Right ventricle myocardium inferior (tissue), 1 donor: ENCODE measurements around the gene RASL10B. TPM values are rescaled to one million over a fixed set of nuclear protein-coding genes. Genes with fewer than 3 reads are reported as not detected.
A peak's percentile ranks its signal among the peaks of the same experiment; 100 is the strongest.

Experiments
- ATAC-seq: fragments of 200-7000 bp; cut with Tn5 transposase; one replicate; pipeline ENCODE4 v1.9.1; 2020; ENCODE audit warnings: mild to moderate bottlenecking, moderate library complexity
- DNase-seq: peaks from one replicate; pipeline ENCODE4 v3.0.0; 2021; ENCODE audit errors: missing footprints
- intact Hi-C: fragments of 100-400 bp; cut with DNase I; formaldehyde crosslinking; loops from one replicate; pipeline ENCODE4 v1.11.0; 2022
- total RNA-seq: library from RNA; stranded (reverse); fragmentation: NEBNext Ultra II Directional; extraction: Animal tissue kit (Norgen Biotek cat#: 25700); gene quantifications from one replicate; pipeline ENCODE4 v1.2.1, GENCODE V29; 2021
- donor health status: DM: no; HTN: yes; CAD: no; lungs with severe emphysema.

The RASL10B gene
- total RNA-seq, 1 donor from 2014 or later = 18.9 TPM

- ATAC-seq (no peak), DNase-seq (no peak)
- intact Hi-C loops = no loop called here
Observed at GRCh38 chr17:35778641-35779196, 47.3 kb downstream of the RASL10B start.

DNA sequence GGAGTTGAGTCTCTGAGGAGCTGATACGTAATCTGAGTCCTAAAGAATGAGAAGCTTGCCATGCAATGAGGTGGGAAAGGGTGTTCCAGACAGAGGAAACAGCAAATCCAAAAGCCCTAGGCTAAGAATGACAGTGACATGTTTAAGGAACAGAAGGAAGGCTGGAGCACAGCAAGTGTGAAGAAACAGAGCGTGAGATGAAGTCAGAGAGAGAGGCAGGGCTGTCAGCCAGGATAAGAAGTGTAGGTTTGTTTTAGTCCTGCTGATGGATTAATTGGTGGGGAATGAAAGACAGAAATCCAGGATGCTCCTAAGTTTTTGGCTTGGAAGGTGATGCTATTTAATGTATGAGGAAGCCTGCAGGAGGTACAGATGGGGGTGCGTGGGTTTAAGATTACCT, 49.5 kb downstream of the RASL10B start:
- ATAC-seq (no peak), DNase-seq (no peak)
- intact Hi-C loops = no loop called here

GRCh38 chr17:35784895-35785294, 53.5 kb downstream of the RASL10B start:
- intact Hi-C loops = no loop called here
- DNase-seq (no peak), ATAC-seq (no peak)

DNA sequence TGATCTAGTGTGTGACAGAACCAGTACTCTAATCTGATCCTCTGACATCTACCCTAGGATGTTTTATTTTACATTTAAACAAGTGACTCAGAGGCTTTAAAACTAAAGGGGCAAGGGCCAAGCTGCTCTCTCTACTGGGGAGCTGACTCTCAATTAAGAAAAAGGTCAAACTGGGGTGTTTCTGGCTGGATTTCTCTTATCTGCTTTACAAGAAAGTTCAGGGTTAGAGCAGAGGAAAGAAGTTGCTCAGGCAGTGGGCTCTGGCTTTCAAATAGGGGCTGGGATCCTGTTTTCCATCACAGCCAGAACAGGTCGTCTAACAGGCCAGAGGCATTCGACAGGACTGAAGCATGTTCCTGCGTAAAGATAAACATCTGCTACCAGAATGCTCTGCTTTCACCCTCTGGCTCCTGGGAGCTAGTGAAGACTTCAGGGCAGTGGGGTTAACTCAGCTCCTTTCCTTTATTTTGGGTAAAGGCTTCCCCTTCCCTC, 55.5 kb downstream of the RASL10B start:
- ATAC-seq = no peak
- no peak for DNase-seq
- intact Hi-C loops = no loop called here

DNA sequence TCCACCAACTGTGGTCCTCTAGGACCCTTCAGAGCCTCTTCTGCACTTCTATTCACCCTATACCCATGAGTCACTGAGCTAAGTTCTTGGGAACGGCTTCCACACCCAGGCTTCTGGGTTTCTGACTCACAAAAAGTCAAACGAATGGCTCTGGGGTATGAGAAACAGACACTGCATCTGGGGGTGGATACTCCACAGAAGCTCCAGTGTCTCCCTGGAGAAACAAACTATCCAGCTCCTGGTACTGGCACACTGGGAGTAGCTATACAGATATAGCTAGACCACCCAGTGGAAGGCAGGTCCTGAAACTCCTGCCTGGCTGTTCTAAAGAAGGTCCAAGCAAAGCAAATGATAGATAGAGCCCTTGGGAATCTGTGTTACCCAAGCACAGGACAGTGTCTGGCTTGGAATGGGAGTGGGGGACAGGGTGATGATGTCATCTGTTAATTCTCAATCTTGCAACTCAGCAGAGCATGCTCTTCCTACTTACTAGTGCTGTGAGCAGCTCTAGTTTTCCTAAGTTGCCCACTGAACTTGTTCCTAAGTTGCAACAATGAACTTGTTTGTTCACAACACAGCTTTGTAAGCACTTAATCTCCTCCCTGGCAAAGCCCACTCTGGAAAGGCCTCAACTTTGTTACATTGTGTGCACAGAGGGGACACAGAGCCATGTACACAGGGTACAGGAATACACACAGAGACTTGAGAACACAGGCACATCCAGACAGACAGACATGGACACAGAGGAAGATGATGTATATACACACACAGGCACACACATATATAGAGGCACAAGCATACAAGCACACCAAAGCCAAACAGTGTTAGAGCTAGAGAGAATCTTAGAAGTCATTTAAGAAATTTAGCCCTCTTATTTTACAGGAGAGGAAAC, 57.3 kb downstream of the RASL10B start:
- intact Hi-C loops = no loop called here
- DNase-seq (no peak), ATAC-seq (peak; percentile 63)

GRCh38 chr17:35790841-35791240, 59.4 kb downstream of the RASL10B start:
- intact Hi-C loops = no loop called here
- no peak for DNase-seq
- no peak for ATAC-seq

DNA sequence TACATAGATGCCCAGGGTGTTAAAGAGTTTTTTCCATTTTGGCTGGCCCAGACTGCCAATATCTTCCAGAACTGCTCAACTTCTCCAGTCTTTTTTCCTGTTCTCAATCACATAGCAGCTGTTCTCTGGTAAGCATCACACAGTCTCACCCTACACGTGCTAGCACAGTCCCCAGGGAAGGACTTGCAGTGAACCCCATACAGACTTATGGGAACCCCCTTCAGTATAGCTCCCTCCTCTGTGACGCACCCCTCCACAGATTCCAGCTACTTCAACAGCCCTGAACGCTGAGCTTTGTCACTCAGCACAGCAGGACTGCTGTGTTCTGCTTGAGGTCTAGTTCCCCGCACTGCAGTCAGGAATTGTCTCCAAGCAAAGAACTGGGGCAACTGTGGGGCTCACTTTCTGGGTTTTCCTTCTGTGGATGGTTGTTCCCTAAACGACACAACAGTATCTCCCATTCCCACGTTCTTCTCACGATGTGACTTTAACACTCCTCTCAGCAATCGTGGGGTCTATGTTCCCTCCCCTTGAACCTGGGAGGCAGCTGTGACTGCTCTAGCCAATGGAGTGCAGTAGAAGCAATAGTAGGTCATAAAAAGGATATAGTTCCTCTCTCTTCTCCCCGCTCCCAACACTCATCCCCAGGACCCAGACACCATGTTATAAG, 60.4 kb downstream of the RASL10B start:
- ATAC-seq (no peak), DNase-seq (no peak)
- intact Hi-C loops = no loop called here

Other genes starting within 250 kb of the RASL10B start
- gene SLFN12L, start 194.0 kb upstream of the RASL10B start, total RNA-seq = 0.32 TPM
- not detected for gene SLFN14, start 170.8 kb upstream of the RASL10B start, total RNA-seq
- 7.0 TPM for gene PEX12, start 153.1 kb upstream of the RASL10B start, total RNA-seq
- gene AP2B1, start 144.3 kb upstream of the RASL10B start, total RNA-seq = 117 TPM
- 0.27 TPM for gene GAS2L2, start 21.6 kb downstream of the RASL10B start, total RNA-seq
- gene C17orf50, start 29.2 kb downstream of the RASL10B start, total RNA-seq = not detected
- gene MMP28, start 64.0 kb downstream of the RASL10B start, total RNA-seq = 2.3 TPM
- gene TAF15, start 77.8 kb downstream of the RASL10B start, total RNA-seq = 95.9 TPM
- not detected for gene HEATR9, start 137.3 kb downstream of the RASL10B start, total RNA-seq
- gene CCL5, start 148.7 kb downstream of the RASL10B start, total RNA-seq = 1.7 TPM
- not detected for gene RDM1, start 199.1 kb downstream of the RASL10B start, total RNA-seq
- not detected for gene LYZL6, start 212.1 kb downstream of the RASL10B start, total RNA-seq
- not detected for gene CCL16, start 249.9 kb downstream of the RASL10B start, total RNA-seq